ENCODE results near the gene ADD2. TPM values are rescaled to one million over a fixed set of nuclear protein-coding genes. Genes with fewer than 3 reads are reported as not detected.
"Not testable (repeated sequence)": the region's sequence is repeated elsewhere in the genome, so short reads cannot be mapped to it uniquely, and the experiment has no call there.

The ADD2 gene
- total RNA-seq, 1 donor from 2014 or later = 45.3 TPM

GRCh38 chr2:70743068-70743467 lies 24.9 kb downstream of the ADD2 start:
- DNase-seq (ENCODE audit: low spot score) = no peak
- no peak for TF ChIP-seq CTCF (IDR thresholded peaks at IDR 0.05)
- no peak for TF ChIP-seq EZH2 (IDR thresholded peaks at IDR 0.05)
- TF ChIP-seq EZH2phosphoT487 (IDR thresholded peaks at IDR 0.05) = no peak
- Histone ChIP-seq H3K36me3 (no peaks in the 10 kb centered on the region), H3K79me2 (ENCODE audit: low read depth) (peaks cover 97% of the 10 kb centered on the region), H3K4me2 (no peak overlapping the region), H3F3A (ENCODE audit: low read depth) (peaks cover 48% of the 10 kb centered on the region), H4K20me1 (ENCODE audit: low read depth) (peaks cover 62% of the 10 kb centered on the region), H3K9ac (no peak overlapping the region), H3K4me1 (peaks cover 40% of the 10 kb centered on the region), H2AFZ (replicated peaks) (no peak overlapping the region), H3K27ac (no peak overlapping the region), H3K9me3 (ENCODE audit: low read depth) (no peaks in the 10 kb centered on the region), H3K27me3 (no peaks in the 10 kb centered on the region), H3K4me3 (no peak overlapping the region)
- no peak overlapping the region for H3K4me3 Mint-ChIP-seq
- no peaks in the 10 kb centered on the region for H3K9me3 Mint-ChIP-seq
- H3K27me3 Mint-ChIP-seq (ENCODE audit: insufficient read depth, low read depth) = no peaks in the 10 kb centered on the region
- peaks cover 8% of the 10 kb centered on the region for H3K36me3 Mint-ChIP-seq
- H3K4me1 Mint-ChIP-seq = peaks cover 43% of the 10 kb centered on the region
- no peak overlapping the region for H3K27ac Mint-ChIP-seq

GRCh38 chr2:70739492-70739891 lies 28.5 kb downstream of the ADD2 start:
- DNase-seq (ENCODE audit: low spot score); H3K27me3 ChIP-seq: not testable (repeated sequence)
- peaks cover 94% of the 10 kb centered on the region for H3K79me2 ChIP-seq (ENCODE audit: low read depth)

GRCh38 chr2:70738159-70738558 lies 29.8 kb downstream of the ADD2 start:
- peaks cover 68% of the 10 kb centered on the region for H4K20me1 ChIP-seq (ENCODE audit: low read depth)
- Mint-ChIP-seq H3K4me1 (peaks cover 36% of the 10 kb centered on the region), H3K27ac (no peak overlapping the region)

More at GRCh38 chr2:70739492-70739891, 28.5 kb downstream of the ADD2 start:
- peaks cover 40% of the 10 kb centered on the region for H3K4me1 ChIP-seq
- not testable (repeated sequence) for H3K36me3 Mint-ChIP-seq; H3K36me3 ChIP-seq; H3K4me2 ChIP-seq; H3K27ac Mint-ChIP-seq; H3K27me3 Mint-ChIP-seq (ENCODE audit: insufficient read depth, low read depth); H3K4me3 Mint-ChIP-seq; H2AFZ ChIP-seq (replicated peaks); H3K9ac ChIP-seq; H3K9me3 Mint-ChIP-seq; H3K9me3 ChIP-seq (ENCODE audit: low read depth); H3K4me3 ChIP-seq; H3K27ac ChIP-seq
- peaks cover 31% of the 10 kb centered on the region for H3K4me1 Mint-ChIP-seq
- peaks cover 40% of the 10 kb centered on the region for H3F3A ChIP-seq (ENCODE audit: low read depth)
- peaks cover 66% of the 10 kb centered on the region for H4K20me1 ChIP-seq (ENCODE audit: low read depth)

More at GRCh38 chr2:70738159-70738558, 29.8 kb downstream of the ADD2 start:
- DNase-seq (ENCODE audit: low spot score) = no peak
- Histone ChIP-seq H2AFZ (replicated peaks) (no peak overlapping the region), H3K4me2 (no peak overlapping the region), H3K27me3 (no peaks in the 10 kb centered on the region), H3K4me1 (peaks cover 50% of the 10 kb centered on the region), H3F3A (ENCODE audit: low read depth) (peaks cover 48% of the 10 kb centered on the region), H3K36me3 (no peaks in the 10 kb centered on the region), H3K9me3 (ENCODE audit: low read depth) (no peaks in the 10 kb centered on the region), H3K4me3 (no peak overlapping the region), H3K27ac (no peak overlapping the region), H3K9ac (no peak overlapping the region), H3K79me2 (ENCODE audit: low read depth) (peaks cover 93% of the 10 kb centered on the region)
- no peak overlapping the region for H3K4me3 Mint-ChIP-seq
- H3K27me3 Mint-ChIP-seq (ENCODE audit: insufficient read depth, low read depth) = peaks cover 5% of the 10 kb centered on the region
- TF ChIP-seq CTCF (IDR thresholded peaks at IDR 0.05) (no peak), EZH2 (IDR thresholded peaks at IDR 0.05) (no peak), EZH2phosphoT487 (IDR thresholded peaks at IDR 0.05) (no peak)
- no peaks in the 10 kb centered on the region for H3K9me3 Mint-ChIP-seq
- H3K36me3 Mint-ChIP-seq = peaks cover 4% of the 10 kb centered on the region

Data from neural progenitor cell (in vitro differentiated cells).